Kidney (tissue), 14 donors: ENCODE measurements around the gene GALNT7. TPM values are rescaled to one million over a fixed set of nuclear protein-coding genes. Genes with fewer than 3 reads are reported as not detected.

Source experiments
- DNase-seq, 5 donors: peaks; one replicate each; pipeline ENCODE4 v3.0.0-alpha.2; 2013 to 2020
- FAIRE-seq: peaks from 2 replicates; lab custom pipeline; 2012; peaks lifted over from hg19 to GRCh38; lab: Jason Lieb, UNC
- H3K27ac ChIP-seq, 2 donors: one replicate each; pipeline ENCODE4 v1.7.0; 2013; ENCODE audit warnings: low read depth in 2 of 2, low read length in 2 of 2, inconsistent platforms in 1 of 2
- H3K27me3 ChIP-seq: one replicate; pipeline ENCODE4 v1.7.1; 2013; ENCODE audit warnings: low read length, inconsistent platforms; ENCODE audit not compliant: control insufficient read depth, insufficient read depth
- H3K36me3 ChIP-seq, 3 donors: one replicate each; pipeline versions ENCODE4 v1.7.0 to v1.7.1; 2013; ENCODE audit warnings: low read length in 3 of 3, control low read depth in 1 of 3, inconsistent platforms in 1 of 3; ENCODE audit not compliant: insufficient read depth in 3 of 3, control insufficient read depth in 2 of 3
- H3K4me1 ChIP-seq, 3 donors: one replicate each; pipeline versions ENCODE4 v1.7.0 to v1.7.1; 2013; ENCODE audit warnings: low read length in 3 of 3, inconsistent platforms in 1 of 3, low read depth in 1 of 3; ENCODE audit not compliant: control insufficient read depth in 2 of 3, insufficient read depth in 2 of 3
- H3K4me3 ChIP-seq, 3 donors: one replicate each; pipeline versions ENCODE4 v1.7.0 to v1.8.1; 2013; ENCODE audit warnings: low read length in 3 of 3, control low read depth in 1 of 3, inconsistent platforms in 1 of 3
- H3K9ac ChIP-seq, 3 donors: one replicate each; pipeline versions ENCODE4 v1.7.0 to v1.7.1; 2013; ENCODE audit warnings: low read length in 3 of 3, control low read depth in 1 of 3, inconsistent platforms in 1 of 3
- H3K9me3 ChIP-seq, 3 donors: one replicate each; pipeline versions ENCODE4 v1.7.0 to v1.7.1; 2013; ENCODE audit warnings: low read length in 3 of 3, control low read depth in 1 of 3, inconsistent platforms in 1 of 3; ENCODE audit not compliant: control insufficient read depth in 2 of 3, insufficient read depth in 1 of 3
- CTCF ChIP-seq: IDR thresholded peaks from 3 replicates; pipeline ENCODE4 v1.5.1; 2012; ENCODE audit warnings: mild to moderate bottlenecking, moderate library complexity, borderline replicate concordance; ENCODE audit not compliant: insufficient read depth; ENCODE audit errors: extremely low read depth
- intact Hi-C: fragments of 100-400 bp; cut with DNase I; formaldehyde crosslinking; loops from one replicate; pipeline ENCODE4 v1.11.1; 2022
- polyA plus RNA-seq: library from polyadenylated mRNA; stranded (reverse); fragments of 350-450 nt; fragmentation: Illumina TruSeq; extraction: RNeasy Lipid Tissue Mini Kit (QIAGEN cat#74804); gene quantifications from one replicate; pipeline ENCODE4 v1.2.3, GENCODE V29; 2014; ENCODE audit warnings: low read depth, low replicate concordance; ENCODE audit not compliant: insufficient read depth
- total RNA-seq: library from RNA; stranded (reverse); fragmentation: NEBNext Ultra II Directional; extraction: Animal tissue kit (Norgen Biotek cat#: 25700); gene quantifications from one replicate; pipeline ENCODE4 v1.2.1, GENCODE V29; 2021
- donor health status: control.
- donor health status: control.
- donor health status: control.
- donor health status: control.
- donor health status: control.
- donor health status: DM: yes; HTN: yes; CAD: no.
- donor health status: Normal renal cell carcinoma (clear cell type).

GALNT7 gene
- total and polyA plus RNA-seq, 2 donors from 2014 or later, result 3.8 to 25.6 TPM

DNA sequence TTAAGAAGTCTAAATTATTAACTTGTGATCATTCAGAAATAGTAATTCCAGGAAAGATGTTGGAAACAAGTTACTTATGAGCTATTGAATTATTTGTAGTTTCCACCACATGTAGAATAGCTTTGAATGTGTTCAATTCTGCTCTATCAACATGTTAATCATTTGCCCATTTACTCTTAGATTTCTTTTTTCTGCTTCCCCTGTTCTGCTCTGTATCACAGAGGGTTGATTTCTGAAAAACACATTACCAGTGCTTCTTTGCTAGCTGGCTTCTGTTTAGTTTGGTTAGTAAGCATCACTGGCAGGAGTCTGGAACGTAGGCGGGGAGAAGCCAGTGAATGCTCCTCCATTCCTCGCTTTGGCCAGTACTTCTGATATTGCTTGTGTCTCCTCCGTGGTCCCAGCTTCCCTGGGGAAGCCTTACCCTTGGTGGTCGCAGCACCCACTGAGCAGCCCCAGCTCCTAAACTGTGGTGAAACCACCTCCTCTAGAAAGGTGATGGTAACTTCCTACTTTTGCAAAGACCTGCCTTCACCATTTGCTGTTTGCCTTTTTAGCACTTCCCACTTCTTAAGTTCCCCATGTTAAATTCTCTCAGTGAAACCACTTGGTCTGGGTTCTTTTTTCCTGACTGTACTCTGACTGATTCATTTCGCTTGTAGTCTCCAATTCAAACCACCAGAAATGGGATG is 40.3 kb upstream of the GALNT7 start:
- no peaks in the 10 kb centered on the region for H3K9me3 ChIP-seq
- no peaks in the 10 kb centered on the region for H3K27me3 ChIP-seq
- FAIRE-seq (no peak), DNase-seq (peak in 2 of 5 donors; percentile 13 to 29)
- H3K4me3 ChIP-seq, result no peak overlapping the region
- H3K9ac ChIP-seq, result no peak overlapping the region
- no peaks in the 10 kb centered on the region for H3K36me3 ChIP-seq
- H3K27ac ChIP-seq, result no peak overlapping the region
- intact Hi-C loops, result no loop called here
- H3K4me1 ChIP-seq, result peaks cover 0 to 8% (median 4%) of the 10 kb centered on the region in 3 donors
- TF ChIP-seq CTCF, result no peak

DNA sequence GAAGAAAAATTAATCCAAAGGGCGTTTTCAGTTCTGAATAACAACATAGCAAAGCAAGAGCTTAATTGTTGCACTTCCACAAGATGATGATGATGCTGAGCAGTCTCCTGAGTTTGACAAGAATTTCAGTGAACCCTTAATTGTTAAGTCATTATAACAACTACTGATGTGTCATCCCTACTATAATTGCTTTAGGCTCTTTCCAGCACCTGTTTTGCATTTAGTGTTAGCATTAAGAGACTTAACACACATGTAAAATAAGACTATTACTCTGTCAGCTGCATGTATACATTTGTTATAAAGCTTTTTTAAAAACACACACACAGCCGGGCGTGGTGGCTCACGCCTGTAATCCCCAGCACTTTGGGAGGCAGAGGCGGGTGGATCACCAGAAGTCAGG is 37.9 kb upstream of the GALNT7 start:
- Histone ChIP-seq H3K4me1 (peaks cover 0 to 8% (median 4%) of the 10 kb centered on the region in 3 donors), H3K4me3 (no peak overlapping the region), H3K9ac (no peak overlapping the region), H3K36me3 (no peaks in the 10 kb centered on the region), H3K9me3 (no peaks in the 10 kb centered on the region), H3K27ac (no peak overlapping the region), H3K27me3 (no peaks in the 10 kb centered on the region)
- no peak for TF ChIP-seq CTCF
- FAIRE-seq (no peak), DNase-seq (no peak)
- intact Hi-C loops, result no loop called here

- Histone ChIP-seq H3K4me1 (peaks cover 0 to 8% (median 0%) of the 10 kb centered on the region in 3 donors), H3K27ac (no peak overlapping the region), H3K36me3 (no peaks in the 10 kb centered on the region), H3K27me3 (no peaks in the 10 kb centered on the region), H3K9ac (no peak overlapping the region), H3K9me3 (no peaks in the 10 kb centered on the region), H3K4me3 (no peak overlapping the region)
- intact Hi-C loops, result no loop called here
- no peak for FAIRE-seq
- TF ChIP-seq CTCF, result no peak
- DNase-seq, result no peak
Measured at GRCh38 chr4:173134426-173134825, 34.2 kb upstream of the GALNT7 start.
